Activated CD8-positive, alpha-beta memory T cell treated with anti-CD3 and anti-CD28 coated beads, Interleukin-2, amount 10 ng/mL, durations not matched to agents 7 days and 5 days (primary cell): ENCODE measurements around the gene TBC1D22A. TPM values are rescaled to one million over a fixed set of nuclear protein-coding genes. Genes with fewer than 3 reads are reported as not detected.

Source experiments
- ATAC-seq: fragments of 150-1000 bp; cut with Tn5 transposase; one replicate; pipeline ENCODE4 v1.10.0; 2021; ENCODE audit warnings: moderate library complexity
- CTCF ChIA-PET: fragments of 350-600 bp; sonication (Branson Sonifier 250); formaldehyde crosslinking; loops from one replicate; lab custom pipeline; 2021; ENCODE audit warnings: antibody characterized with exemption; lab: Charles Lee
- DNase-seq: peaks from one replicate; pipeline ENCODE4 v3.0.0-alpha.2; 2020
- H3K27ac Mint-ChIP-seq: one replicate; pipeline ENCODE4 v1.8.0; 2021; ENCODE audit warnings: mild to moderate bottlenecking, mixed read lengths
- H3K27me3 Mint-ChIP-seq: one replicate; pipeline ENCODE4 v1.8.0; 2021; ENCODE audit warnings: mixed read lengths
- H3K36me3 Mint-ChIP-seq: one replicate; pipeline ENCODE4 v1.8.0; 2021; ENCODE audit warnings: mild to moderate bottlenecking, mixed read lengths
- H3K4me1 Mint-ChIP-seq: one replicate; pipeline ENCODE4 v1.8.0; 2021; ENCODE audit warnings: mixed read lengths
- H3K4me3 Mint-ChIP-seq: one replicate; pipeline ENCODE4 v1.8.0; 2021; ENCODE audit warnings: mild to moderate bottlenecking, moderate library complexity, mixed read lengths
- H3K9me3 Mint-ChIP-seq: one replicate; pipeline ENCODE4 v1.8.0; 2022; ENCODE audit warnings: low read depth, mixed read lengths
- total RNA-seq, 2 experiments: library from RNA; stranded (reverse); gene quantifications; one replicate each; pipeline ENCODE4 v1.2.3, GENCODE V29; 2021

TBC1D22A gene
- total RNA-seq, 2 experiments from 2014 or later: 32.6 to 44.9 TPM

DNA sequence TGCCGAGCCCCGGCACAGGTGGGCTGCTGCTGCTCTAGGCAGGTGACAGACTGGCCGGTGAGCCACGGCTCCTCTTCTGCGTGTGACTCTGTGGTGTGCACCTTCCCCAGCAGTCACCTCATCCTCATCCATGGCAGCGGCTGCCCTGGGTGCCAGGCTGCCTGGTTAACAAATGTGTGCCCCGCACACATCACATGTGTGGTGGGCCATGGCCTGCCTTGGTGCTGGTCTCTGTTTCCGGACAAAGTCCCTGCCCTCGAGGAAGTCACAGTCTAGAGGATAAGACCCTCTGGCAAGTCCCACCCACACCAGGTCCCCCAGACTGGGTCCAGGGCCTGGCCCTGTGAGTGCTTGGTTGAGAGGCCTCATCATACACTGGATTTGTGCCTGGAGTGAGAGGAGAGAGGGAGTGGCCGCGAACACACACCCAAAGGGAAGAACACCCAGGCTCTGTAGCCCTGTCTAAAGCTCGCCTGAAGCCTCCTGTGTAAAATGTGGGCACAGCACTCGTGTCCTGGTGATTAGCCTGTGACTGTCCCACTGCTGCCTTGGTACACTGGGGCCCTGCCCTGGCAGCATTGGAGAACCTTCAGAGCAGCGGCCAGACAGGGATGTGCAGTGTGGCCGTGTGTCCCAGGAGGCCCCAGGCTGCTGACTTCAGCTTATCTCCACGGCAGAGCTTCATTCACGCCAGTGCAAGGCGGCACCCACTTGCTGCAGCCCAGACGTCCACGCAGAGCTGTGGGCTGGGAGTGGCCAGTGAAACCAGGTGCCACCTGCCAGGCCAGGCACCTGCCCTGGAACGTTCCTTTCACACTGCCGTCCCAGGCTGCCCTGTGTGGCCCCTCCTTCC lies 269.9 kb downstream of the TBC1D22A start:
- CTCF ChIA-PET: interaction anchor here (0.5 kb wide), 1 partner anchor 982 kb away, joined by 3 read pairs; no protein-coding TSS in a partner anchor
- no peaks in the 10 kb centered on the region for H3K9me3 Mint-ChIP-seq
- no peaks in the 10 kb centered on the region for H3K36me3 Mint-ChIP-seq
- ATAC-seq: no peak
- H3K4me3 Mint-ChIP-seq: no peak overlapping the region
- no peak for DNase-seq
- no peaks in the 10 kb centered on the region for H3K27me3 Mint-ChIP-seq
- no peaks in the 10 kb centered on the region for H3K4me1 Mint-ChIP-seq
- H3K27ac Mint-ChIP-seq: no peak overlapping the region

DNA sequence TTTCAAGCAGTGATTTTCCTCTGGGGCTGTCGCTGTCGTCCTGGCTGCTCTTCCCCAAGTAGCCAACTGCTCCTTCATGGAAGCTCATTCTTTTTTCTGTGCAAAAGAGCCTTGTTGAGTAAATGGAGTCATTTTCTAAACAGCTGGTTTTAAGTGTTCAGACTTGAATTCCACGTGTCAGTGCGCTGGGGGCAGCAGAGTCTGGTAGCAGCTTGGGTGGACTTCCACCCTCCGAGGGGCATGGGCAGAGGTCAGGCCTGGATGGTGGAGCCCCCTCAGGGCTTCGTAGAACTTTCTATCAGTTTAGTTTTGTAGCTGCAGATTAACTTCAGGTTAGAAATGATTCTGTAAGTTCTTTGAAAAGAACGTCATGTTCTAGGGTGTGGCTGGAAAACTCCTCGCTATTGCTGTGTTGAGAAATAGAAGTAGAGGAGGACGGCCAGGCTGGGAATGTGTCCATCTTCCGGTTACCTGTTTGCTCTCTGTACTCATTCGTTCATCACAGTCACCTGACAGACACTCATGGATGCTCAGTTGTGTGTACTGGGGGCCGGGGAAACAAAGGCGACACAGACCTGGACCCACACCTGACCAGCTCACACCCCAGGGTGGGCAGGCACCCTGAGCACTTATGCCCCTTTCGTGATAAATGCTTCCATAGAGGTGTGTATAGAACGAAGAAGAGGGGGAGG lies 270.7 kb downstream of the TBC1D22A start:
- Mint-ChIP-seq H3K4me3 (no peak overlapping the region), H3K36me3 (no peaks in the 10 kb centered on the region), H3K27ac (no peak overlapping the region), H3K4me1 (no peaks in the 10 kb centered on the region), H3K27me3 (no peaks in the 10 kb centered on the region), H3K9me3 (no peaks in the 10 kb centered on the region)
- CTCF ChIA-PET: no interaction called here
- DNase-seq: no peak
- no peak for ATAC-seq

- Mint-ChIP-seq H3K27me3 (no peaks in the 10 kb centered on the region), H3K4me3 (no peak overlapping the region), H3K9me3 (no peaks in the 10 kb centered on the region), H3K36me3 (no peaks in the 10 kb centered on the region), H3K27ac (no peak overlapping the region), H3K4me1 (no peaks in the 10 kb centered on the region)
- DNase-seq: no peak
- no peak for ATAC-seq
- CTCF ChIA-PET: no interaction called here
Measured at GRCh38 chr22:47033648-47034000, 271.2 kb downstream of the TBC1D22A start.

DNA sequence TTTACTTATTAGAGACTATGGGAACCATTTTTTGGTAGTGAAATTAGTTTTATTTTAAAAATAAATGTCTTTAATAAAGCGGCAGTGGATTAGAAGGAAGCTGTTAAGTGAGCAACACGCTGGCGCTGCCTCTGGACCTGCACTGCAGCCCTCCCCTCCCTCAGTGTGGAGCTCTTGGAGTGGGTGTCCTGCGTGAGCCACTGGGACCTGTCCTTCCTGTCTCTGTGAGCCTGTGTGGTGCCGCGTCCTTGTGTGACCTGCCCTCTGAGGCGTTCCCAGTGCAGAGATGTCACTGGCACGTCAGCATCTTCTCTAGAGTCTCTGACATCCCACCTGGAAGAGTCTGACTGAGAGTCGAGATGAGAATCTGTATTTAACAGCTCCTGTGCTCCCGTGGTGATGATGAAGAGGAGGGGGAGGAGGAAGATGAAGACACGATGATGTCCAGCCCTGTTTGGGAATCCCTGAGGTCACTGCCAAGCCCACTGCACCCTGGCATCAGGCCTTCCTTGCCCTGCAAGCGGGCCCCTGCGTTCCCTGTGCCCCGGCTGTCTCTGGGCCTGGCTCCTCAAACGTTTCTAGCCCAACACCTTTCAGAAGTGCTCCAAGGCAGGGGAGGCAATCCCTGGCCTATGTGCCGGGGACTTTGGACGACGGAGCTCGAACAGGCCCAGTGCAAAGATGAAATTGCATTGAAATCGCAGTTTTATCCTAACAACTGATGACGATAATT lies 271.8 kb downstream of the TBC1D22A start:
- CTCF ChIA-PET: no interaction called here
- no peak for ATAC-seq
- no peak for DNase-seq
- Mint-ChIP-seq H3K4me1 (no peaks in the 10 kb centered on the region), H3K27ac (no peak overlapping the region), H3K4me3 (no peak overlapping the region), H3K36me3 (no peaks in the 10 kb centered on the region), H3K27me3 (no peaks in the 10 kb centered on the region), H3K9me3 (no peaks in the 10 kb centered on the region)

DNA sequence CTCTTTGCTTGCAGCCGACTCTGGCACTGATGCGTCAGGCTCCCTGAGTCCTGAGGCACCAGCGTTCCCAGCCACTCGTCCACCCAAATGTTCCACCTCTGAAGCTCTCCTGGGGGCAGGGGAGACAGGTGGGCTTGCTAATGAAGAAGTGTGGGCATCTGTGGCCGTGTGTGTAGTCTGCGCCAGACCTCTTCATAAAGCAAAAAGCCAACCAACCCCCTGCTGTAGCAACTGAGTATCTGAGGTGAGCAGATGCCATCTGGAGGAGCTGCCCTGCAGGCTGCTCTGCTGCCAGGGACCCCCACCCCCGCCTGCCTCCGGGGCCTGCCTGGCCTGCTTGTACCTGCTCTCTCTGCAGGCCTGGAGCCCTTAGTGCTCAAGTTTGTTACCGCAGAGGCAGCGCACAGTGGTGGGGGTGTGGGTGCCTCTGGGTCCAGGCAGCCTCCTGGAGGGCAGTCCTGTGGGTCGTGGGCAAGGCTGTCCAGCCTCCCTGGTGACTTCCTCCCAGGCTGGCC lies 272.5 kb downstream of the TBC1D22A start:
- Mint-ChIP-seq H3K9me3 (no peaks in the 10 kb centered on the region), H3K36me3 (no peaks in the 10 kb centered on the region), H3K27me3 (no peaks in the 10 kb centered on the region), H3K27ac (no peak overlapping the region), H3K4me1 (no peaks in the 10 kb centered on the region), H3K4me3 (no peak overlapping the region)
- CTCF ChIA-PET: no interaction called here
- DNase-seq (no peak), ATAC-seq (no peak)

GRCh38 chr22:47035425-47035881 lies 273.0 kb downstream of the TBC1D22A start:
- DNase-seq (no peak), ATAC-seq (no peak)
- H3K4me3 Mint-ChIP-seq: no peak overlapping the region
- H3K4me1 Mint-ChIP-seq: no peaks in the 10 kb centered on the region
- H3K36me3 Mint-ChIP-seq: no peaks in the 10 kb centered on the region
- CTCF ChIA-PET: no interaction called here
- no peak overlapping the region for H3K27ac Mint-ChIP-seq
- H3K27me3 Mint-ChIP-seq: no peaks in the 10 kb centered on the region
- no peaks in the 10 kb centered on the region for H3K9me3 Mint-ChIP-seq

DNA sequence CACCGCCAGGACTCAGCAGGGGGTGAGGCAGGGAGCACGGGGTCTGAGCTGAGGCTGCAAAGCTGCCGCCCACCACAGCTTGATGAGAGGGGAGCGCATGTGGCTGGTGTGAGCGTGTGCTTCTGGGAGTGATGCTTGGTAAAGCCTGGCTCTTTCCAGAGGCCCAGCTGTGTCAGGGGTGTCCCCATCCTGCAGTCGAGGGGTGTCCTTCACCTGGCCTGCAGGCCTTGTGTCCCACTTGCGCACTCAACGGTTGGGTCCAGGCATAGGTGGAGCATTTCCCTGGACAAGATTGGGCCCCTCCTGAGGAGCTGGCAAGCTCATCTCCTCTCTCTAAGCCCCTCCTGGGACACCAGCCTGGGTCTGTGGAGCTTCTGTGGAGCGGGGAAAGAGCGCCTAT lies 273.9 kb downstream of the TBC1D22A start:
- Mint-ChIP-seq H3K36me3 (no peaks in the 10 kb centered on the region), H3K27me3 (no peaks in the 10 kb centered on the region), H3K9me3 (no peaks in the 10 kb centered on the region), H3K4me3 (no peak overlapping the region), H3K4me1 (no peaks in the 10 kb centered on the region), H3K27ac (no peak overlapping the region)
- no peak for ATAC-seq
- DNase-seq: no peak
- CTCF ChIA-PET: interaction anchor here (0.6 kb wide), 1 partner anchor 70 kb away, joined by 3 read pairs; no protein-coding TSS in a partner anchor

DNA sequence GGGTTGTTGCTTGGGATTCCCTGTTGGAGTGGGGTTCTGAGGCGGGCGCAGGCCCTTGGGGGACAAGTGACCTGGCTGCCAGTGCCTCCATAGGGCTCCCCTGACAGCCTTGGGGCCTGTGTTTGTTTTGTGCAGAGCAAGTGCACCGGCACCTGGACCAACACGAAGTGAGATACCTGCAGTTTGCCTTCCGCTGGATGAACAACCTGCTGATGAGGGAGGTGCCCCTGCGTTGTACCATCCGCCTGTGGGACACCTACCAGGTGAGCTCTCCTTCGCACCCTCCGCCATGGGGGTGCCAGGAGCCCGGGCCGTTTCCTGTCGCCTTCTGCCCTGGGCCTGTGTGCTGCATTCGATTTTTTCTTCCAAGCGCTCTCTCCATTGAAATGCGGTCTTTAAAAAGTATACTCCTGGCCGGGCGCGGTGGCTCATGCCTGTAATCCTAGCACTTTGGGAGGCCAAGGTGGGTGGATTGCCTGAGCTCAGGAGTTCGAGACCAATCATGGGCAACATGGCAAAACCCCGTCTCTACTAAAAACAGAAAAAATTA lies 274.6 kb downstream of the TBC1D22A start:
- H3K27ac Mint-ChIP-seq: no peak overlapping the region
- no peak overlapping the region for H3K4me3 Mint-ChIP-seq
- CTCF ChIA-PET: no interaction called here
- DNase-seq: no peak
- H3K4me1 Mint-ChIP-seq: no peaks in the 10 kb centered on the region
- no peak for ATAC-seq
- H3K27me3 Mint-ChIP-seq: no peaks in the 10 kb centered on the region
- no peaks in the 10 kb centered on the region for H3K36me3 Mint-ChIP-seq
- no peaks in the 10 kb centered on the region for H3K9me3 Mint-ChIP-seq

- Mint-ChIP-seq H3K27ac (no peak overlapping the region), H3K9me3 (no peaks in the 10 kb centered on the region), H3K4me3 (no peak overlapping the region), H3K27me3 (no peaks in the 10 kb centered on the region), H3K4me1 (peaks cover under 1% of the 10 kb centered on the region), H3K36me3 (no peaks in the 10 kb centered on the region)
- ATAC-seq (no peak), DNase-seq (no peak)
- CTCF ChIA-PET: no interaction called here
Measured at GRCh38 chr22:47038206-47038835, 275.9 kb downstream of the TBC1D22A start.

- no peak overlapping the region for H3K4me3 Mint-ChIP-seq
- DNase-seq (no peak), ATAC-seq (no peak)
- no peaks in the 10 kb centered on the region for H3K9me3 Mint-ChIP-seq
- H3K36me3 Mint-ChIP-seq: no peaks in the 10 kb centered on the region
- H3K27ac Mint-ChIP-seq: no peak overlapping the region
- H3K27me3 Mint-ChIP-seq: no peaks in the 10 kb centered on the region
- CTCF ChIA-PET: no interaction called here
- H3K4me1 Mint-ChIP-seq: peaks cover 8% of the 10 kb centered on the region
Measured at GRCh38 chr22:47039356-47039755, 276.9 kb downstream of the TBC1D22A start.

DNA sequence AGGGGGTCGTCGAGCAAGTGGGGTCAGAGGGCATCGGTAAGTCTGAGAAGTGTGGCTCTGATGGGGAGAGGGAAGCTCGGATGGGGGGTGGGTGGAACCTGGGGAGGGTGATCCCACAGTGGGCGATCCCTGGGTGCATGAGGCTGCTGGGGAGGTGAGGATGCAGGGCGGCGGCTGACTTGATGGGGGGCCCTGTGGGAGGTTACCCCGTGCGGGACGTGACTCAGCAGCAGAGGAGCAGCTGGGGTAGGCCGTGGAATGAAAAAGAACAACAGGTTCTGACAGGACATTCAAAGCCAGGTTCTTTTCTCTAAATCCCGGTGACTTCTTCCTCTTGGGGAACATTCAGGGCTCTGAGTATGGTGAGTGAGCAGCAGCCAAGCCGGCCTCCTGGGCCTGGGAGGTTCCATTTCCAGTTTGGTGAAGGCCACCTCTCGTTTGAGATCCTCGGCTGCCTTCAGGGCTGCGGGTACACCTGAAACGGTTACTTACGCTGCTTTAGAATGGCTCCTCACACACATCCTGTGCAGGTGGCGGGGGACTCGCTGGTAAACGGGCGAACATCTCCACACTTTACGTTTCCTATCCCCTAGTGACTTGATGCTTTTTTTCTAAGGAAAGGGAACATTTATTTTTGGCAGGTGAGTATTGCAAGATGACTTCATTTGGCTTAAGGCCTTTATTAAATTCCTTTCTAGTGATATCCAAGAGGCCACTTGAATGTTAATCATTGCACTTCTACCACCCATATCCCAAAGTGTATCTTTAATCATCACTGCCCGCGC lies 278.2 kb downstream of the TBC1D22A start:
- H3K27ac Mint-ChIP-seq: no peak overlapping the region
- CTCF ChIA-PET: no interaction called here
- ATAC-seq (no peak), DNase-seq (no peak)
- H3K27me3 Mint-ChIP-seq: no peaks in the 10 kb centered on the region
- no peaks in the 10 kb centered on the region for H3K36me3 Mint-ChIP-seq
- H3K4me3 Mint-ChIP-seq: no peak overlapping the region
- H3K4me1 Mint-ChIP-seq: peaks cover 11% of the 10 kb centered on the region
- H3K9me3 Mint-ChIP-seq: no peaks in the 10 kb centered on the region
